Osteoblast (primary cell): ENCODE measurements around the gene MEIOSIN. TPM values are rescaled to one million over a fixed set of nuclear protein-coding genes. Genes with fewer than 3 reads are reported as not detected.

Source experiments
- DNase-seq: peaks from one replicate; pipeline ENCODE4 v3.0.0; 2011; ENCODE audit warnings: low spot score, mixed read lengths; ENCODE audit not compliant: insufficient read length; ENCODE audit errors: missing footprints
- H2AFZ ChIP-seq: 2 replicates; pipeline ENCODE4 v1.6.0; 2011; ENCODE audit warnings: mild to moderate bottlenecking, low read length
- H3K27ac ChIP-seq: 2 replicates; pipeline ENCODE4 v1.5.1; 2011; ENCODE audit warnings: mild to moderate bottlenecking, low read depth, low read length, moderate library complexity
- H3K27me3 ChIP-seq: 2 replicates; pipeline ENCODE4 v1.6.0; 2012; ENCODE audit warnings: mild to moderate bottlenecking, control low read depth, inconsistent platforms, low read length, moderate library complexity; ENCODE audit not compliant: insufficient read depth
- H3K36me3 ChIP-seq: 2 replicates; pipeline ENCODE4 v1.5.1; 2011; ENCODE audit warnings: mild to moderate bottlenecking, low read length, control low read depth, moderate library complexity; ENCODE audit not compliant: insufficient read depth
- H3K4me1 ChIP-seq: 2 replicates; pipeline ENCODE4 v1.5.1; 2011; ENCODE audit warnings: mild to moderate bottlenecking, low read length, control low read depth, moderate library complexity; ENCODE audit not compliant: insufficient read depth
- H3K4me2 ChIP-seq: 2 replicates; pipeline ENCODE4 v1.6.0; 2011; ENCODE audit warnings: mild to moderate bottlenecking, low read length; ENCODE audit not compliant: insufficient read depth
- H3K4me3 ChIP-seq: fragments of 200-600 bp; sonication (generic); 3 replicates; pipeline ENCODE4 v1.5.1; 2012; ENCODE audit warnings: mild to moderate bottlenecking, low read length, inconsistent platforms; ENCODE audit not compliant: insufficient read depth
- H3K79me2 ChIP-seq: 2 replicates; pipeline ENCODE4 v1.6.0; 2012; ENCODE audit warnings: mild to moderate bottlenecking, low read length, control low read depth, inconsistent platforms; ENCODE audit not compliant: insufficient read depth
- H3K9me3 ChIP-seq: 2 replicates; pipeline ENCODE4 v1.5.1; 2011; ENCODE audit warnings: low read depth, low read length, control low read depth
- H4K20me1 ChIP-seq: 2 replicates; pipeline ENCODE4 v1.6.0; 2012; ENCODE audit warnings: mild to moderate bottlenecking, low read length, control low read depth; ENCODE audit not compliant: insufficient read depth
- CTCF ChIP-seq: IDR thresholded peaks from 2 replicates; pipeline ENCODE4 v1.5.1; 2011; ENCODE audit warnings: mild to moderate bottlenecking, low read depth, low read length, moderate library complexity; ENCODE audit errors: extremely low read depth
- total RNA-seq: library from RNA; depleted of rRNA; stranded (reverse); fragments of >200 nt; gene quantifications from 2 replicates; pipeline ENCODE4 v1.2.3, GENCODE V29; 2012

The MEIOSIN gene
- total RNA-seq, 1 donor: not detected

DNA sequence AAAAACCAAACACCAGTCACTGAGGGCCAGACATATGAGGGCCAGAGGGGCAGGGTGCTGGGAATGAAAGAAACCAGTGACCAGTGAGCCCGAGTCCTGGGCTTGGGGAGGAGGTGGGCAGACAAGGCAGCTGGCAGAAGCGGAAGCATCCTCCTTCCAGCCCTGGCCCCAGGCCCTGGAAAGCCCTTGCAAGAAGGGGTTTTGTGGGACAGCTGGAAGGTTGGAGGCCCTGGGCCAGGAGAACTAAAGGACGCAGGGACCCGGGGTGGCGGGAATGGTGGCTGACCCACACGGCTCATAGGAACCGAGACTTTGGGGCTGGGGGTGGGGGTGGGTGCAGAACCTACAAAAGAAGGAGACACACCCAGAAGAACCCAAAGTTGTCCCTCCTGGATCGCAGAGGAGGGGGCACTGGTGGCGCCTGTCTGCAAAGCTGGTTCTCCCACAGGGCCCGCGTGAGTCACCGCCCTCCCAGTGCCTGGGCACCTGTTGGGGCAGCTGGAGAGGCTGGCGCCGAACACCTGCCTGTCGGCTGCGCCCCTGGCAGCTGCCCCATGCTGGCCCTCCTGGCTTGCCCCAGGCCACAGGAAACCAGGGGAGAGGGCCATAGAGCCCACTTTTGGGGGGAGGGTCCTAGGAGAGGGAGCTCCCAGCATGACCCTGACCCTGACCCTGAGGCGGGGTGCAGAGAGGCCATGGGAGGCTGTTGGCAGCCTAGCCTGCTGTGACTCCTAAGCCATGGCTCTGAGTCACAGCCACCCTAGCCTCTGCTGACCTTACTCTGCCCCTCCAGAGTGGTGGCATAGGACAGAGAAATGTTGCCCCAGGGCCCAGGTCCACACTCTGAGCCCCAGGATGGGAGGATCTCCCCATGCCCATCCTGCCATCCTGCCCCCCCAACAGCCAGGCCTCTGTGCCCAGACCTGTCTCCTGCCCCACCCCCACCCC is 48.2 kb downstream of the MEIOSIN start:
- Histone ChIP-seq H3K4me1 (peaks cover 32% of the 10 kb centered on the region), H3K27me3 (no peaks in the 10 kb centered on the region), H4K20me1 (peaks cover 42% of the 10 kb centered on the region), H3K4me3 (peak overlapping the region; percentile 75), H3K27ac (peak overlapping the region; percentile 17), H2AFZ (no peak overlapping the region), H3K9me3 (no peaks in the 10 kb centered on the region), H3K4me2 (peak overlapping the region; percentile 69), H3K79me2 (peaks cover 45% of the 10 kb centered on the region), H3K36me3 (peaks cover 41% of the 10 kb centered on the region)
- peak; percentile 93 for DNase-seq
- no peak for TF ChIP-seq CTCF

- no peaks in the 10 kb centered on the region for H3K9me3 ChIP-seq
- H3K27me3 ChIP-seq: no peaks in the 10 kb centered on the region
- peaks cover 52% of the 10 kb centered on the region for H3K79me2 ChIP-seq
- peak within 1 kb of the TSS; percentile 72 for H2AFZ ChIP-seq
- H3K4me3 ChIP-seq: peak within 1 kb of the TSS; percentile 75
- H3K4me1 ChIP-seq: peaks cover 32% of the 10 kb centered on the region
- TF ChIP-seq CTCF: no peak
- H3K36me3 ChIP-seq: peaks cover 41% of the 10 kb centered on the region
- peaks cover 42% of the 10 kb centered on the region for H4K20me1 ChIP-seq
- peak; percentile 95 for DNase-seq
- H3K4me2 ChIP-seq: peak within 1 kb of the TSS; percentile 69
- H3K27ac ChIP-seq: peak within 1 kb of the TSS; percentile 91
These were observed 49.0 kb downstream of the MEIOSIN start, which contains the start of gene DMPK for GRCh38 chr19:45782162-45782691. Gene DMPK, minus strand, starts transcription at chr19:45782490. Its CDS starts 138 bp downstream, at chr19:45782352.

DNA sequence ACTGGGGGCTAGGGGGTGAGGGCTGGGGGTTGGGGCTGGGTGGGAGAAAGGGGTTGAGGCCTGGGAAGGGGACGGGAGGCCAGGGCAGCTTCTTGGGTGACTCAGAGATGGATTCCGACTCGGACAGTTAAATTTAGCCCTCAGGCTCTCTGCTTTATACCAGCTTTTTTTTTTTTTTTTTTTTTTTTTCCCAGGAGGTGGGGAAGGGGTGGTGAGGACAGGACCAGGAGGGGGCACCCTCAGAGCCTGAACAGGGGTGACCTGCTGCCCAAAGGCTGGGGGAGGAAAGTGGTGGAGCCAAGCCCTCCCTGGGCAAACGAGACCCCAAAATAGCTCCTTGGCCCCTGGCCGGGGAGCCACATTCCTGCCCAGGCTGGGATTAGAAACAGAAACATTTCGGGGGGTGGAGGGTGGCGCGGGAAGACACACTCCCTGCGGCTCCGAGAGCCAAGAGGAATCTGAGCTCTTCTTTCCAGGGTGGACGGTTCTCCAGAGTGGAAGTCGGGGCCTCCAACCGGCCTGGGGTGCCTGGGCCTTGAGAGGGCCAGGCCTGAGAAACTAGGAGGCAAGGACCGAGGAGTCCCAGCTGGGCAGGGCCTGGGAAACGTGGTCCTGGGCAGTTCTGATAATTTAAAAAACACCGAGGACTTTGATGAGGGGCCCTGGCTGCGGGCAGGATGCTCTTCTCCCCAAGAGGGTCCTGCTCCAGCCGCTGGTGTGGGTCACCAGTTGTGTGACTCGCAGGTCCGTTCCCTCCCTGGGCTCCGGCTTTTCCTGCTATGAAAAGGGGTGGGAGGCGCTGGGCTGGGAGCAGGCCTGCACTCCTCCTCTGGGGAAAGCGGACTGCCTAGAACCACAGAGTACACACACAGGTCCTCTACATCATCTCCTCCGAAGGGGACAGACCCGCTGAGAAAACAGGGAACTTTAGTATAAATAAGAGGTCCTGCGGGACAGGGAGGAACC is 49.9 kb downstream of the MEIOSIN start:
- peaks cover 57% of the 10 kb centered on the region for H3K79me2 ChIP-seq
- peaks cover 39% of the 10 kb centered on the region for H3K36me3 ChIP-seq
- peaks cover 32% of the 10 kb centered on the region for H3K4me1 ChIP-seq
- peak overlapping the region; percentile 72 for H2AFZ ChIP-seq
- DNase-seq: peak; percentile 99
- H3K9me3 ChIP-seq: no peaks in the 10 kb centered on the region
- H4K20me1 ChIP-seq: peaks cover 37% of the 10 kb centered on the region
- no peaks in the 10 kb centered on the region for H3K27me3 ChIP-seq
- H3K4me2 ChIP-seq: peak overlapping the region; percentile 69
- TF ChIP-seq CTCF: no peak
- H3K27ac ChIP-seq: peak overlapping the region; percentile 91
- H3K4me3 ChIP-seq: peak overlapping the region; percentile 33
